ENCODE data around the gene KRTAP10-3. TPM values are rescaled to one million over a fixed set of nuclear protein-coding genes. Genes with fewer than 3 reads are reported as not detected.
"Not testable (repeated sequence)": the region's sequence is repeated elsewhere in the genome, so short reads cannot be mapped to it uniquely, and the experiment has no call there.

KRTAP10-3 gene
- total RNA-seq, 1 experiment from 2014 or later = not detected

- no peak overlapping the region for H2AFZ ChIP-seq (ENCODE audit: low read depth, low read length, poor library complexity, severe bottlenecking)
- peaks cover 6% of the 10 kb centered on the region; the same call in 1 of the 2 replicates for H3K27me3 ChIP-seq (ENCODE audit: insufficient read depth, low read length)
- peaks cover 0 to 3% of the 10 kb centered on the region in 2 experiments; a peak in 1 of 4 replicates for H3K4me1 ChIP-seq (ENCODE audit: control insufficient read depth in 1 of 2, insufficient read depth in 2 of 2, low read length in 2 of 2)
- no peaks in the 10 kb centered on the region for H3K36me3 ChIP-seq (ENCODE audit: control insufficient read depth in 1 of 2, insufficient read depth in 2 of 2, low read length in 2 of 2)
- no peaks in the 10 kb centered on the region for H3K79me2 ChIP-seq (ENCODE audit: insufficient read depth, low read length)
- ATAC-seq (peak; percentile 73), DNase-seq (ENCODE audit: low read depth, low spot score) (no peak)
- no peaks in the 10 kb centered on the region for H3K9me2 ChIP-seq (ENCODE audit: insufficient read depth)
- TF ChIP-seq CTCF (IDR thresholded peaks at IDR 0.05 in 2 of 3, conservative IDR thresholded peaks at IDR 0.05 in 1 of 3; ENCODE audit: borderline replicate concordance in 1 of 3, insufficient read depth in 1 of 3, low read depth in 2 of 3, low read length in 2 of 3) (0 out of 6 replicates have a peak, but pooled peaks of 1 of the 3 experiments have one; percentile 10), SRF (IDR thresholded peaks at IDR 0.05; ENCODE audit: low read depth) (no peak), POLR2AphosphoS5 (IDR thresholded peaks at IDR 0.05; ENCODE audit: low read depth, low read length) (no peak), FOSL1 (IDR thresholded peaks at IDR 0.05; ENCODE audit: low read depth) (no peak), ZFX (IDR thresholded peaks at IDR 0.05) (no peak)
- H3K4me3 ChIP-seq (replicated peaks in 1 of 2; ENCODE audit: low read depth in 1 of 2, low read length in 2 of 2) = no peak overlapping the region
- intact Hi-C loops (cut with micrococcal nuclease) = no loop called here
- H4K20me1 ChIP-seq (ENCODE audit: insufficient read depth) = no peaks in the 10 kb centered on the region
- no peak overlapping the region for H3K27ac ChIP-seq (ENCODE audit: low read depth, low read length)
- H3K9me3 ChIP-seq (ENCODE audit: control insufficient read depth in 1 of 2, insufficient read depth in 1 of 2, low read depth in 1 of 2, low read length in 2 of 2) = peaks cover 0 to 4% of the 10 kb centered on the region in 2 experiments; a peak in 2 of 4 replicates
- CTCF ChIA-PET = no interaction called here
- H3K9ac ChIP-seq (ENCODE audit: low read length) = no peak overlapping the region
- no TSS peak for BruUV-seq (replicated peaks)
- POLR2A ChIA-PET = no interaction called here
- RAD21 ChIA-PET (ENCODE audit: low non-redundant PET in 1 of 2, low total read pairs in 2 of 2, uncharacterized antibody in 2 of 2, unreplicated experiment in 2 of 2) = no interaction called here
- peak overlapping the region; percentile 23 for H3K4me2 ChIP-seq (ENCODE audit: low read length)
Observed at GRCh38 chr21:44574457-44575306, 16.1 kb upstream of the KRTAP10-3 start.

GRCh38 chr21:44573630-44574456 lies 15.2 kb upstream of the KRTAP10-3 start, which contains the start of gene KRTAP10-4:
Gene KRTAP10-4, plus strand, starts transcription at chr21:44573729. Its CDS starts 30 bp downstream, at chr21:44573759.
- H4K20me1 ChIP-seq (ENCODE audit: insufficient read depth); H3K27ac ChIP-seq (ENCODE audit: low read depth, low read length); intact Hi-C loops (cut with micrococcal nuclease); RAD21 ChIA-PET (ENCODE audit: low non-redundant PET in 1 of 2, low total read pairs in 2 of 2, uncharacterized antibody in 2 of 2, unreplicated experiment in 2 of 2); H3K79me2 ChIP-seq (ENCODE audit: insufficient read depth, low read length); H3K27me3 ChIP-seq (ENCODE audit: insufficient read depth, low read length); H3K9me3 ChIP-seq (ENCODE audit: control insufficient read depth in 1 of 2, insufficient read depth in 1 of 2, low read depth in 1 of 2, low read length in 2 of 2); DNase-seq (ENCODE audit: low read depth, low spot score); H2AFZ ChIP-seq (ENCODE audit: low read depth, low read length, poor library complexity, severe bottlenecking); H3K9ac ChIP-seq (ENCODE audit: low read length); ATAC-seq; H3K4me3 ChIP-seq (replicated peaks in 1 of 2; ENCODE audit: low read depth in 1 of 2, low read length in 2 of 2); H3K9me2 ChIP-seq (ENCODE audit: insufficient read depth); BruUV-seq (replicated peaks); POLR2A ChIA-PET; H3K4me1 ChIP-seq (ENCODE audit: control insufficient read depth in 1 of 2, insufficient read depth in 2 of 2, low read length in 2 of 2); H3K36me3 ChIP-seq (ENCODE audit: control insufficient read depth in 1 of 2, insufficient read depth in 2 of 2, low read length in 2 of 2); CTCF ChIA-PET: not testable (repeated sequence)
- H3K4me2 ChIP-seq (ENCODE audit: low read length) = peak within 1 kb of the TSS; percentile 23
